ENCODE results near the gene NUMBL.
"Not testable (repeated sequence)": the region's sequence is repeated elsewhere in the genome, so short reads cannot be mapped to it uniquely, and the experiment has no call there.

DNA sequence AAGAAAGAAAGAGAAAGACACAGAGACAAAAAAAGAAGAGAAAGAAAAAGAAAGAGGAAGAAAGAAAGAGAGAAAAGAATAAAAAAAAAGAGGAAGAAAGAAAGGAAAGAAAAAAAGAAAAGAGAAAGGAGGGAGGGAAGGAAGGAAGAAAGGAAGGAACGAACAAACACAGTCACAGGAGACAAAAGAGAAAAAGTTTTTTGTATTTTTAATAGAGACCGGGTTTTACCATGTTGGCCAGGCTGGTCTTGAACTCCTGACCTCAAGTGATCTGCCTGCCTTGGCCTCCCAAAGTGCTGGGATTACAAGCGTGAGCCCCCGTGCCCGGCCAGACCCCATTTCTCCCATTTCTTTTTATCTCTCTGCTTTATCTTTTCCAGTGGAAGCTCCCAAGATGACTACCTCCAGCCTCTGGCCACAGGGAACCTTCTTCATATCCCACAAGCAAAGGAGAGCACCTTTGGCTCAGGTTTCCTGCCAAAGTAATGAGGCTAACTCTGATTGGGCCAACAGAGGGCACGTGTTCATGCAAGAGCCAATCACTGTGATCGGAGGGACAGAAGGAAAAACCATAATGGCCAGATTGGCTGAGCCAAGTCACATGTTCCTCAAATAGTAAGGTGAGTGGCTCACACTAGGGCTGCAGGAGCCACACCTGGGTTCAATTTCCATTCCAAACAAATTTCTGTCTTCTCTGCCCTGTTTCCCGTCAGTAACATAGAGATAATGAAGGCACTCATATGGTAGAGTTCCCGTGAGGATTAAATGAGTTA, 40.4 kb downstream of the NUMBL start:
- TF ChIP-seq, protein P1, sequence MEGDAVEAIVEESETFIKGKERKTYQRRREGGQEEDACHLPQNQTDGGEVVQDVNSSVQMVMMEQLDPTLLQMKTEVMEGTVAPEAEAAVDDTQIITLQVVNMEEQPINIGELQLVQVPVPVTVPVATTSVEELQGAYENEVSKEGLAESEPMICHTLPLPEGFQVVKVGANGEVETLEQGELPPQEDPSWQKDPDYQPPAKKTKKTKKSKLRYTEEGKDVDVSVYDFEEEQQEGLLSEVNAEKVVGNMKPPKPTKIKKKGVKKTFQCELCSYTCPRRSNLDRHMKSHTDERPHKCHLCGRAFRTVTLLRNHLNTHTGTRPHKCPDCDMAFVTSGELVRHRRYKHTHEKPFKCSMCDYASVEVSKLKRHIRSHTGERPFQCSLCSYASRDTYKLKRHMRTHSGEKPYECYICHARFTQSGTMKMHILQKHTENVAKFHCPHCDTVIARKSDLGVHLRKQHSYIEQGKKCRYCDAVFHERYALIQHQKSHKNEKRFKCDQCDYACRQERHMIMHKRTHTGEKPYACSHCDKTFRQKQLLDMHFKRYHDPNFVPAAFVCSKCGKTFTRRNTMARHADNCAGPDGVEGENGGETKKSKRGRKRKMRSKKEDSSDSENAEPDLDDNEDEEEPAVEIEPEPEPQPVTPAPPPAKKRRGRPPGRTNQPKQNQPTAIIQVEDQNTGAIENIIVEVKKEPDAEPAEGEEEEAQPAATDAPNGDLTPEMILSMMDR (IDR thresholded peaks at IDR 0.05) = not testable (repeated sequence)
- TF ChIP-seq ZFX (IDR thresholded peaks at IDR 0.05; ENCODE audit: borderline replicate concordance) = not testable (repeated sequence)
